HG03159 (cell line): ENCODE measurements around the gene NTNG2.

Experiments used
- ATAC-seq: cut with Tn5 transposase; IDR thresholded peaks from one replicate; pipeline ENCODE4 v1.9.1; 2021; ENCODE audit warnings: mild to moderate bottlenecking, moderate library complexity; ENCODE audit not compliant: unreplicated experiment

NTNG2 gene

DNA sequence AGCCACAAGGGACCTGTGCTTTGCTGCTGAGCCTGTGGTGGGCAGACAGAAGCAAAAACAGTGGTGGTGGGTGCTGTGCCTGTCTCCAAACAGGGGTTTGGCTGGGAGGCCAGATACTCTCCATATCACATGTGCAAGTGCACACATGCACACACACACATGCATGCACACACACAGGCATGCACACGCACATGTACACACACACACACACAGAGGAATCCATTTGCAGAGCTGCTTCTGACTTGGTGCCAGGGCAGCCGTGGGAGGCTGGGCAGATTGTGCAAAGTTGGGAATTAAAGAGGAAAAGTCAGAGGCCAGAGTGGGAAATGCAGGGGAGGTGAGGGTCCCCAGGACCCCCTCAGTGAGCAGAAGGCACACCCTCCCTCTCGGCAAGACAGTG is 71.3 kb downstream of the NTNG2 start:
- no peak for ATAC-seq

DNA sequence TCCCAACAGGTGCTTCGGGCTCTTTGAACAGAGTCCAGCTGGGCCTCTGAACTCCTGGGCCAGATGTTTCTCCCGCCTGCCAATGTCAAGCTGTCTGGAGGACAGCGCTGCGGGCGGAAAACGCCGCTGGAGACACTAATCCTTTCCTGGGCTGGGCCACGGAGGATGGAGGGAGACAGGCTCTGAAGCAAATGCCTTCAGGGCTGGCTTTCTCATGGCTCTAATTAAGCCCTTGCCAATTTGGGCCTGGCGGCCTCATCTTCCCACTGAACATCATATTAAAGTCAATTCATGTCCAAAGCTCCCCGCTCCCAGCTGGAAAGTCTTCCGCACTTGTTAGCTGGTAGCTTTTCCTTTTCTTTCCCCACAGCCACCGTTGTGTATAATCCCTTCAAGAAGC is 72.7 kb downstream of the NTNG2 start:
- ATAC-seq, result no peak

DNA sequence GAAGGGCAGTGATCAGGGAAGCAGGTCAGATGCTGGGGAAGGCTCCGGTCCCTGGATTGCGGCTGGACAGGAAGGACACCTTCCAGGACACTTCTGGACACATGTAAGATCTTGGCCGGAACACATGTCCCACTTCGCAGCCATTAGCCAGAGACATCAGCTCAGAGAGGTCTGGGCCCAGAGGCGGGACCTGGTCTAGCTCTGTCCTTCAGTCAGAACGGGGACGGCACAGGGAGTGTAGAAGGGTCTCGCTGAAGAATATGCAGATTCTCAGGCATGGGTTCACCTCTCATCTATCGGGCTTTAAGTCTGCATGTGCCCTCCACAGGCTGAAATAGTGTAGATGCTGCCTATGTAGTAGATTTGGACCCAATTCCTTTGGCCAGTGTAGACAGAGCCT is 73.3 kb downstream of the NTNG2 start:
- no peak for ATAC-seq

DNA sequence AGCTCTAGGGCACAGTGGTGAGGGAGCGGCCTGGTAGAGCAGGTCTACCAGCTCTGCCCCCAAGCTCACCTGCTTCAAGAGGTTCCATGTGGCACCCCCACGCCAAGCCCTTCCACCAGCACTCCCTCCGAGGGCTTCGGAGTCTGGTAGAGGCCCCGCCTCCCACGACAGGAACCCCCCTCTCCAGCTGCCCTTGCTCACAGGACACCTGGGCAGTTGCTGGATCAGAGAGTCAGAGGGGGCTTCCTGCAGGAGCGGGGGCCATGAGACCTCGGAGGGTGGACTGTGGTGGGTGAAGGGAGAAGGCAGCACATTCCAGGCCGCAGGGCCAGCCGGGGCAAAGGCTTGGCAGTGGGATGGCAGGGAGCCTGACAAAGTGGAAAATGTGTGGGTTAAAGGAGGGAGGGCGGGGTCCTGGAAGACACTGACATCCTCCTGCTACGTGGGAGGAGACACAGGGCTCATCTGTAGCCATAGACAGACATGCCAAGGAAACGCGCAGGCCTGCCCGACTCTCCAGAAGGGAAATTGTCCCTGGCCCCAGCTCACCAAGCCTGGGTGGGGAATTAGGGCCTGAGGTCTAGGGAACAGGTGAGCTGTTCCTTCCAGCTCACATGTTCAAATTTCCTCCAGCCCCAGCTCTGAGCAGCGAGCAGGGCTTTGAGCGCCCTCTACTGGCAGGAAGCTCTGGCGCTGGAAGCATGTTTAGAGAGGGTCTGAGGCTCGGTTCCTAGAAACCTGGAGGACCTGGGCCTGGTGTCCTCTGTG is 74.2 kb downstream of the NTNG2 start:
- no peak for ATAC-seq

GRCh38 chr9:132236662-132237311 is 74.9 kb downstream of the NTNG2 start:
- no peak for ATAC-seq

DNA sequence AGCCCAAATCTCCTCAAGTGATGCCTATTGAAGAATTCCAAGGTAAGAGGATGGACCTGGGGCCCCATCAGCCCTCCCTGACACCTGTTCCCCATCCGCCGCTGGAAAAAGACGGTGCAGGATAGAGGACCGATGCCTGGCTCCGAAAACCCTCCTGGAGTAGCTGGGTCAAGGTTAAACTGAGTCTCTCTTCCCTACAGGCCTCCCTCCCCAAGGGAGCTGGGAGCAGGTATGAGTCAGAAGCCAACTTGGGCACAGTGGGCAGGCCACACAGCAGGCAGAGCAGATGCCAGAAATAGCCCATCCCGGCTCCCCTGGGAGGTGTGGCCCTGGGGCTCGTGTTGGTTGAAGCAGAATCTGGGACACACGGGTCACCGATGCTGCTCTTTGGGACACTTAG is 75.6 kb downstream of the NTNG2 start:
- no peak for ATAC-seq

GRCh38 chr9:132238026-132238972 is 76.4 kb downstream of the NTNG2 start:
- no peak for ATAC-seq

GRCh38 chr9:132238992-132239391 is 77.1 kb downstream of the NTNG2 start:
- ATAC-seq, result no peak

GRCh38 chr9:132239518-132239917 is 77.7 kb downstream of the NTNG2 start:
- ATAC-seq, result no peak

DNA sequence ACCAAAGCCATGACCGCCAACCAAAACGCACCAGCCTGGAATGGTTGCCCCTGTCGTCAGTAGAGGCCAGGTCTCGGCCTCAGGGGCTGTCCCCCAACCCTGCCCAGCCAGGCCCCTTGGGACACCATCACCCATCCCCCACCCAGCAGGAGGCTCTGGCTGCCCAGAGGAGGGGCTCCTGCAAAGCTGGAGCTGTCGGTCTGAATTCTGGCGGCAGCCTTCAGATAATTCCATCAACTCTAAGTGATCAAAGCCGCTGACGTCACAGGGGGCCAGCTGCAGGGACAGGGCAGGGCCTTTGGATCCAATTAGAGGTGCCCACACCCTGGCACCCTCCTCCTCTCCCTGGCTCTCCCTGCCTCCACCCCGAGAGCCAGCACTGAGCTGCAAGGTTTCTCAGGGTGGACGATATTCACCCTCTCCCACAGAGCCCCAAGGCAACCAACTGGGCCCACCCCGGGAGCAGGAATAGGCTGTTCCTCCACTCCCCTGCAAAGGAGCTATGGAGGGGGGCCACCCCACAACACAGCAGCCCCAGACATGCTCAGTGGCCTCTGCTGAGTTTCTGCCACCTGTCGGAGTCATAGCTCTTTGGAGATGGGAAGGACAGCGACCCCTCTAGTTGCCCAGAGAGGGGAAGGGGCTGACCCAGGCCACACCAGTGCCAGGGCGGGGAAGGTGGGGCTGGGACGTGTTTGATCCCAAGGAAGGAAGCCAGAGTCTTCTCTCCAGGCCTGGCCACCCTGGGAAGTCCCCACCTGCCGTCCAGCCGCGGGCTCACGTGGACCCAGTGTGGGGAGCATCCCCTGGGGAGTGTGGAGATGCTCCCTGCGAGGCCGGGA is 78.4 kb downstream of the NTNG2 start:
- ATAC-seq, result no peak

- peak; percentile 73 for ATAC-seq
These were observed 79.1 kb downstream of the NTNG2 start for GRCh38 chr9:132240841-132241482.

GRCh38 chr9:132241483-132241839 is 79.6 kb downstream of the NTNG2 start:
- peak; percentile 13 for ATAC-seq

DNA sequence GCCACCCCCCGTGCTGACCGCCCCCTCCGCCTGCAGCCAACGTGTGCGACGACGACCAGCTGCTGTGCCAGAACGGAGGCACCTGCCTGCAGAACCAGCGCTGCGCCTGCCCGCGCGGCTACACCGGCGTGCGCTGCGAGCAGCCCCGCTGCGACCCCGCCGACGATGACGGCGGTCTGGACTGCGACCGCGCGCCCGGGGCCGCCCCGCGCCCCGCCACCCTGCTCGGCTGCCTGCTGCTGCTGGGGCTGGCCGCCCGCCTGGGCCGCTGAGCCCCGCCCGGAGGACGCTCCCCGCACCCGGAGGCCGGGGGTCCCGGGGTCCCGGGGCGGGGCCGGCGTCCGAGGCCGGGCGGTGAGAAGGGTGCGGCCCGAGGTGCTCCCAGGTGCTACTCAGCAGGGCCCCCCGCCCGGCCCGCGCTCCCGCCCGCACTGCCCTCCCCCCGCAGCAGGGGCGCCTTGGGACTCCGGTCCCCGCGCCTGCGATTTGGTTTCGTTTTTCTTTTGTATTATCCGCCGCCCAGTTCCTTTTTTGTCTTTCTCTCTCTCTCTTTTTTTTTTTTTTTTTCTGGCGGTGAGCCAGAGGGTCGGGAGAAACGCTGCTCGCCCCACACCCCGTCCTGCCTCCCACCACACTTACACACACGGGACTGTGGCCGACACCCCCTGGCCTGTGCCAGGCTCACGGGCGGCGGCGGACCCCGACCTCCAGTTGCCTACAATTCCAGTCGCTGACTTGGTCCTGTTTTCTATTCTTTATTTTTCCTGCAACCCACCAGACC is 80.2 kb downstream of the NTNG2 start:
- no peak for ATAC-seq

DNA sequence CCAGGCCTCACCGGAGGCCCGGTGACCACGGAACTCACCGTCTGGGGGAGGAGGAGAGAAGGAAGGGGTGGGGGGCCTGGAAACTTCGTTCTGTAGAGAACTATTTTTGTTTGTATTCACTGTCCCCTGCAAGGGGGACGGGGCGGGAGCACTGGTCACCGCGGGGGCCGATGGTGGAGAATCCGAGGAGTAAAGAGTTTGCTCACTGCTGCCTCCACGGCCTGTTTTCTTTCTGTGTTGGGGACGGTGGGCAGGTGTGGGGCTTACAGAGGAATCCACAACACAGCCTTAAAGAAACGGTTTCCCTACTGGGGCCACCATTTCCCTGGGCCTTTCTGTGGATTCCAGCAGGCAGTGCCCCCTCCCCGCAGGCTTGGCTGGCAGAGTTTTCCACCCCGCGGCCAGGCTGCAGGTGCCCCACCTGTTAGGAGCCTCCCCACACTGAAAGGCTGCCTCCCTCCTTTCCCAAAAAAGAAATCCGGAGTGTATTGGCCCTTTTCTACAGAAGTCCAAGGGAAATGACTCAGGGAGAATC is 80.8 kb downstream of the NTNG2 start:
- ATAC-seq, result no peak

DNA sequence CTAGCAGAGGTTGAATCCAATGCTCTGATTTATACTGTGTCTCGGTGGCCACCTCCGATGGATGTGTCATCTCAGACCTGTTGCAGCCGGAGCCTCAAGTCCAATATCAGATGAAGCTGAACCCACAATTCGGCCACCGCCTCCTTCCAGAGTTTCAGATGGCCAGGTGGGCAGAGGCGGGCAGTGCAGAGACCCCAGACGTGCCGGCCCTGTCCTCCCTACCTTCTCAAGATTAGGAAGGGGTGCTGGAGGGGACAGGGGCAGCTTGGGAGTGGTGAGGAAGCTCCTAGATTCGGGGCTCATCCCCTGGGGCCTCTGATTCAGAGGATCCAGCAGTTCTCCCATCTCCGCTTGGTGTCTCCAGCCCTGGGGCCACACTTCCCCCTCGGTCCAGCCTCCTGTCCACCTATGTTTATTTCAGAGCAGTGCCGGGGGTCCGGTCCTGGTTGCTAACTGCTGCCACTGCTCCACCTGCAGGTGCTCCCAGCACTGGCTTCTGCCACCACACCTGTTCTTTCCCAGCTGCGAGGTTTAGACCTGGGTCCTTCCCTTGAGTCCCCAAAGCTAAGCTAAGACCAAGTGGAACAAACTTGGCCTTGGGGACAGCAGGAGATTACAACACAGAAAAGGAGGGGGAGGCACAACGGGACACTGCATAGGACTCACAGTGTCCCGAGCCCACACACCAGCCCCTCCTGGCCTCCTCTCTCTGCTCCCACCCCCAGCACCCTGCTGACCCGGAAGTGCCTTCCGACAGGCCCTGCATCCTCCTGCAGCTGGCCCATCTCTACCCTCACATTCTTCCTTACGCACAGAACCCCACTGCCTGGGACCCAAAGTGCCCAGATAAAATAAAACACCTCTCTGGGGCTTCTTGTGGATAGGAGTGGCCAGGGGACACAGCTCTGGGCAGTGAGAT is 81.6 kb downstream of the NTNG2 start:
- ATAC-seq, result no peak

GRCh38 chr9:132244582-132245455 is 83.0 kb downstream of the NTNG2 start:
- no peak for ATAC-seq

DNA sequence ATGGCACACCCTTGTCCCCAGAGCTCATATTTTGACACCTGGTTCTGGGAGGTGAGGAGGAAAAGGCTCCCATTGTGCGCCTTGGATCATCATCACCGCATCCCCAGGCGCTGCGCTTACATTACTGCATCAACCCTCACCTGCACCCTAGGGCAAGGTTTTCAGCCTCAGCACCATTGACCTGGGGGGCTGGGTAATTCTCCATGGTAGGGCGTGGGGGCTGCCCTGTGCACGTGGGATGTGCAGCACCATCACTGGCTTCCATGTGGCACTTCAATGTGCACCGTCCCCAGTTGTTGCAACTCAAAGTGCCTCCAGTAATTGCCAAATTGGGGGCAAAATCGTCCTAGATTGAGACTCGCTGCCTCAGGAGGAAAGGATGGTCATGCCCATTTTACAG is 83.6 kb downstream of the NTNG2 start:
- ATAC-seq, result no peak
